Adrenal gland (tissue), 5 donors: ENCODE results near the gene WDR20.

Source experiments
- POLR2A ChIP-seq, 2 donors: fragments of 450-650 bp; IDR thresholded peaks; one replicate each; pipeline ENCODE4 v1.6.1; 2017; ENCODE audit warnings: antibody characterized with exemption in 2 of 2, mild to moderate bottlenecking in 2 of 2, moderate library complexity in 1 of 2
- TF ChIP-seq, protein P1 (sequence below), 6 experiments: fragments of 450-650 bp in 4 of 6; fragments of 200-600 bp in 2 of 6; sonication (generic) in 1 of 6; IDR thresholded peaks; 1 replicate in 5 of 6; 2 replicates in 1 of 6; pipeline versions ENCODE4 v1.5.1 to v1.8.0; 2016 to 2021; ENCODE audit warnings: antibody characterized with exemption in 6 of 6, mild to moderate bottlenecking in 2 of 6, moderate library complexity in 1 of 6
- donor health status: DM: no; HTN: no; CAD: no.

- TF ChIP-seq, protein P1, sequence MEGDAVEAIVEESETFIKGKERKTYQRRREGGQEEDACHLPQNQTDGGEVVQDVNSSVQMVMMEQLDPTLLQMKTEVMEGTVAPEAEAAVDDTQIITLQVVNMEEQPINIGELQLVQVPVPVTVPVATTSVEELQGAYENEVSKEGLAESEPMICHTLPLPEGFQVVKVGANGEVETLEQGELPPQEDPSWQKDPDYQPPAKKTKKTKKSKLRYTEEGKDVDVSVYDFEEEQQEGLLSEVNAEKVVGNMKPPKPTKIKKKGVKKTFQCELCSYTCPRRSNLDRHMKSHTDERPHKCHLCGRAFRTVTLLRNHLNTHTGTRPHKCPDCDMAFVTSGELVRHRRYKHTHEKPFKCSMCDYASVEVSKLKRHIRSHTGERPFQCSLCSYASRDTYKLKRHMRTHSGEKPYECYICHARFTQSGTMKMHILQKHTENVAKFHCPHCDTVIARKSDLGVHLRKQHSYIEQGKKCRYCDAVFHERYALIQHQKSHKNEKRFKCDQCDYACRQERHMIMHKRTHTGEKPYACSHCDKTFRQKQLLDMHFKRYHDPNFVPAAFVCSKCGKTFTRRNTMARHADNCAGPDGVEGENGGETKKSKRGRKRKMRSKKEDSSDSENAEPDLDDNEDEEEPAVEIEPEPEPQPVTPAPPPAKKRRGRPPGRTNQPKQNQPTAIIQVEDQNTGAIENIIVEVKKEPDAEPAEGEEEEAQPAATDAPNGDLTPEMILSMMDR (IDR thresholded peaks at IDR 0.05), result no peak
- TF ChIP-seq POLR2A (IDR thresholded peaks at IDR 0.05), result no peak
Observed at GRCh38 chr14:102183886-102184285, 44.2 kb downstream of the WDR20 start.
